Subcutaneous abdominal adipose tissue (tissue), 5 donors: Measurements from ENCODE around the gene ITGA11.

Experiments used
- H3K27ac ChIP-seq: one replicate; pipeline ENCODE4 v1.7.0; 2013; ENCODE audit warnings: low read depth, mild to moderate bottlenecking, inconsistent platforms, low read length, moderate library complexity
- H3K27me3 ChIP-seq, 5 donors: one replicate each; pipeline ENCODE4 v1.7.0; 2013; ENCODE audit warnings: low read length in 5 of 5, inconsistent platforms in 1 of 5; ENCODE audit not compliant: control insufficient read depth in 5 of 5, insufficient read depth in 4 of 5
- H3K36me3 ChIP-seq, 5 donors: one replicate each; pipeline ENCODE4 v1.7.0; 2013; ENCODE audit warnings: low read length in 5 of 5; ENCODE audit not compliant: control insufficient read depth in 5 of 5, insufficient read depth in 5 of 5
- H3K4me1 ChIP-seq, 5 donors: one replicate each; pipeline ENCODE4 v1.7.0; 2013; ENCODE audit warnings: low read length in 5 of 5, mild to moderate bottlenecking in 3 of 5, moderate library complexity in 1 of 5; ENCODE audit not compliant: control insufficient read depth in 5 of 5, insufficient read depth in 5 of 5
- H3K4me3 ChIP-seq, 5 donors: one replicate each; pipeline ENCODE4 v1.7.0; 2013; ENCODE audit warnings: low read length in 5 of 5, low read depth in 1 of 5
- H3K9ac ChIP-seq, 5 donors: one replicate each; pipeline ENCODE4 v1.7.0; 2013; ENCODE audit warnings: low read length in 5 of 5, mild to moderate bottlenecking in 4 of 5, moderate library complexity in 3 of 5
- H3K9me3 ChIP-seq, 5 donors: one replicate each; pipeline ENCODE4 v1.7.0; 2013; ENCODE audit warnings: low read length in 5 of 5; ENCODE audit not compliant: control insufficient read depth in 5 of 5
- donor health status: healthy.
- donor health status: healthy.
- donor health status: healthy.
- donor health status: healthy.
- donor health status: healthy.

ITGA11 gene

GRCh38 chr15:68420186-68420684, 11.7 kb downstream of the ITGA11 start:
- peak overlapping the region; percentile 24 for H3K27ac ChIP-seq
- H3K27me3 ChIP-seq: no peaks in the 10 kb centered on the region
- no peaks in the 10 kb centered on the region for H3K36me3 ChIP-seq
- H3K4me3 ChIP-seq: no peak overlapping the region
- H3K9me3 ChIP-seq: no peaks in the 10 kb centered on the region
- peaks cover 8 to 51% (median 34%) of the 10 kb centered on the region in 5 donors for H3K4me1 ChIP-seq
- H3K9ac ChIP-seq: peak overlapping the region in 1 of 5 donors; percentile 7

- Histone ChIP-seq H3K9ac (peak overlapping the region in 1 of 5 donors; percentile 7), H3K27me3 (no peaks in the 10 kb centered on the region), H3K9me3 (no peaks in the 10 kb centered on the region), H3K4me3 (no peak overlapping the region), H3K4me1 (peaks cover 8 to 51% (median 34%) of the 10 kb centered on the region in 5 donors), H3K27ac (peak overlapping the region; percentile 24), H3K36me3 (no peaks in the 10 kb centered on the region)
Observed at GRCh38 chr15:68419301-68420175, 12.4 kb downstream of the ITGA11 start.

GRCh38 chr15:68418611-68419161, 13.3 kb downstream of the ITGA11 start:
- H3K9ac ChIP-seq: no peak overlapping the region
- H3K36me3 ChIP-seq: no peaks in the 10 kb centered on the region
- no peaks in the 10 kb centered on the region for H3K27me3 ChIP-seq
- no peaks in the 10 kb centered on the region for H3K9me3 ChIP-seq
- H3K27ac ChIP-seq: peak overlapping the region; percentile 24
- H3K4me1 ChIP-seq: peaks cover 10 to 60% (median 40%) of the 10 kb centered on the region in 5 donors
- H3K4me3 ChIP-seq: no peak overlapping the region

GRCh38 chr15:68417897-68418296, 14.1 kb downstream of the ITGA11 start:
- H3K4me3 ChIP-seq: no peak overlapping the region
- H3K4me1 ChIP-seq: peaks cover 10 to 67% (median 43%) of the 10 kb centered on the region in 5 donors
- H3K9ac ChIP-seq: no peak overlapping the region
- no peaks in the 10 kb centered on the region for H3K27me3 ChIP-seq
- H3K36me3 ChIP-seq: no peaks in the 10 kb centered on the region
- H3K9me3 ChIP-seq: no peaks in the 10 kb centered on the region
- H3K27ac ChIP-seq: no peak overlapping the region

GRCh38 chr15:68417051-68417450, 14.9 kb downstream of the ITGA11 start:
- Histone ChIP-seq H3K27me3 (no peaks in the 10 kb centered on the region), H3K9me3 (no peaks in the 10 kb centered on the region), H3K4me1 (peaks cover 10 to 63% (median 42%) of the 10 kb centered on the region in 5 donors), H3K27ac (no peak overlapping the region), H3K4me3 (no peak overlapping the region), H3K36me3 (no peaks in the 10 kb centered on the region), H3K9ac (no peak overlapping the region)

- Histone ChIP-seq H3K27me3 (no peaks in the 10 kb centered on the region), H3K9ac (no peak overlapping the region), H3K9me3 (no peaks in the 10 kb centered on the region), H3K27ac (no peak overlapping the region), H3K4me3 (no peak overlapping the region), H3K36me3 (no peaks in the 10 kb centered on the region), H3K4me1 (peaks cover 10 to 55% (median 34%) of the 10 kb centered on the region in 5 donors)
Observed at GRCh38 chr15:68416158-68416535, 15.8 kb downstream of the ITGA11 start.

GRCh38 chr15:68415501-68416157, 16.3 kb downstream of the ITGA11 start:
- H3K27ac ChIP-seq: no peak overlapping the region
- H3K36me3 ChIP-seq: no peaks in the 10 kb centered on the region
- no peak overlapping the region for H3K4me3 ChIP-seq
- no peaks in the 10 kb centered on the region for H3K27me3 ChIP-seq
- no peaks in the 10 kb centered on the region for H3K9me3 ChIP-seq
- H3K9ac ChIP-seq: no peak overlapping the region
- H3K4me1 ChIP-seq: peaks cover 10 to 52% (median 34%) of the 10 kb centered on the region in 5 donors

GRCh38 chr15:68415061-68415460, 16.9 kb downstream of the ITGA11 start:
- no peaks in the 10 kb centered on the region for H3K9me3 ChIP-seq
- no peaks in the 10 kb centered on the region for H3K36me3 ChIP-seq
- H3K4me3 ChIP-seq: no peak overlapping the region
- no peak overlapping the region for H3K27ac ChIP-seq
- no peaks in the 10 kb centered on the region for H3K27me3 ChIP-seq
- H3K4me1 ChIP-seq: peaks cover 7 to 47% (median 34%) of the 10 kb centered on the region in 5 donors
- no peak overlapping the region for H3K9ac ChIP-seq

GRCh38 chr15:68414591-68414990, 17.4 kb downstream of the ITGA11 start:
- H3K36me3 ChIP-seq: no peaks in the 10 kb centered on the region
- no peaks in the 10 kb centered on the region for H3K27me3 ChIP-seq
- H3K4me1 ChIP-seq: peaks cover 7 to 42% (median 29%) of the 10 kb centered on the region in 5 donors
- no peak overlapping the region for H3K9ac ChIP-seq
- no peaks in the 10 kb centered on the region for H3K9me3 ChIP-seq
- H3K27ac ChIP-seq: no peak overlapping the region
- no peak overlapping the region for H3K4me3 ChIP-seq

- Histone ChIP-seq H3K9ac (no peak overlapping the region), H3K4me1 (peaks cover 7 to 38% (median 26%) of the 10 kb centered on the region in 5 donors), H3K36me3 (no peaks in the 10 kb centered on the region), H3K27me3 (no peaks in the 10 kb centered on the region), H3K9me3 (no peaks in the 10 kb centered on the region), H3K4me3 (no peak overlapping the region), H3K27ac (peak overlapping the region; percentile 37)
Observed at GRCh38 chr15:68414206-68414555, 17.8 kb downstream of the ITGA11 start.
